ENCODE measurements around the gene SDK2. TPM values are rescaled to one million over a fixed set of nuclear protein-coding genes. Genes with fewer than 3 reads are reported as not detected.

The SDK2 gene
- polyA plus RNA-seq, 1 experiment: 0.04 TPM

GRCh38 chr17:73400915-73401545 is 243.2 kb downstream of the SDK2 start:
- CTCF ChIA-PET: no interaction called here
- no peak for DNase-seq (ENCODE audit: low read depth)
- no peak overlapping the region for H3K4me3 ChIP-seq (ENCODE audit: low read depth, low read length)
- TF ChIP-seq CTCF (IDR thresholded peaks at IDR 0.05; ENCODE audit: insufficient read depth, low read depth, low read length): no peak
- H3K27me3 ChIP-seq (ENCODE audit: control insufficient read depth, insufficient read depth, low read length): no peaks in the 10 kb centered on the region; the same call in 1 of the 2 replicates
- no peaks in the 10 kb centered on the region for H3K36me3 ChIP-seq (ENCODE audit: control insufficient read depth, insufficient read depth, low read length)
- POLR2A ChIA-PET: no interaction called here

GRCh38 chr17:73399056-73399455 is 245.2 kb downstream of the SDK2 start:
- H3K27me3 ChIP-seq (ENCODE audit: control insufficient read depth, insufficient read depth, low read length): no peaks in the 10 kb centered on the region; the same call in 1 of the 2 replicates
- no peak overlapping the region for H3K4me3 ChIP-seq (ENCODE audit: low read depth, low read length)
- ChIA-PET POLR2A (no interaction called here), CTCF (no interaction called here)
- no peak for DNase-seq (ENCODE audit: low read depth)
- no peaks in the 10 kb centered on the region for H3K36me3 ChIP-seq (ENCODE audit: control insufficient read depth, insufficient read depth, low read length)
- TF ChIP-seq CTCF (IDR thresholded peaks at IDR 0.05; ENCODE audit: insufficient read depth, low read depth, low read length): no peak

- no peak overlapping the region for H3K4me3 ChIP-seq (ENCODE audit: low read depth, low read length)
- H3K36me3 ChIP-seq (ENCODE audit: control insufficient read depth, insufficient read depth, low read length): no peaks in the 10 kb centered on the region
- CTCF ChIA-PET: interaction anchor here (0.8 to 1.1 kb wide), 2 partner anchors 28 to 209 kb away, joined by 3 read pairs; no protein-coding TSS in a partner anchor
- H3K27me3 ChIP-seq (ENCODE audit: control insufficient read depth, insufficient read depth, low read length): no peaks in the 10 kb centered on the region; the same call in 1 of the 2 replicates
- no peak for TF ChIP-seq CTCF (IDR thresholded peaks at IDR 0.05; ENCODE audit: insufficient read depth, low read depth, low read length)
- no peak for DNase-seq (ENCODE audit: low read depth)
- POLR2A ChIA-PET: no interaction called here
Observed at GRCh38 chr17:73397856-73398540, 246.2 kb downstream of the SDK2 start.

- Histone ChIP-seq H3K4me3 (ENCODE audit: low read depth, low read length) (no peak overlapping the region), H3K36me3 (ENCODE audit: control insufficient read depth, insufficient read depth, low read length) (no peaks in the 10 kb centered on the region), H3K27me3 (ENCODE audit: control insufficient read depth, insufficient read depth, low read length) (no peaks in the 10 kb centered on the region; the same call in 1 of the 2 replicates)
- DNase-seq (ENCODE audit: low read depth): no peak
- CTCF ChIA-PET: interaction anchor here (0.8 to 1.1 kb wide), 2 partner anchors 28 to 208 kb away, joined by 3 read pairs; no protein-coding TSS in a partner anchor
- TF ChIP-seq CTCF (IDR thresholded peaks at IDR 0.05; ENCODE audit: insufficient read depth, low read depth, low read length): no peak
- POLR2A ChIA-PET: no interaction called here
Observed at GRCh38 chr17:73397278-73397826, 246.9 kb downstream of the SDK2 start.
